Measurements from ENCODE around the gene C1QTNF7.
A peak's percentile ranks its signal among the peaks of the same experiment; 100 is the strongest.

C1QTNF7 gene, protein sequence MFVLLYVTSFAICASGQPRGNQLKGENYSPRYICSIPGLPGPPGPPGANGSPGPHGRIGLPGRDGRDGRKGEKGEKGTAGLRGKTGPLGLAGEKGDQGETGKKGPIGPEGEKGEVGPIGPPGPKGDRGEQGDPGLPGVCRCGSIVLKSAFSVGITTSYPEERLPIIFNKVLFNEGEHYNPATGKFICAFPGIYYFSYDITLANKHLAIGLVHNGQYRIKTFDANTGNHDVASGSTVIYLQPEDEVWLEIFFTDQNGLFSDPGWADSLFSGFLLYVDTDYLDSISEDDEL

GRCh38 chr4:15427701-15428100, at the start of gene C1QTNF7:
C1QTNF7 (plus strand) TSS chr4:15428033; CDS start chr4:15435744, 7,711 bp downstream.
- TF ChIP-seq POLR2A (IDR thresholded peaks at IDR 0.05; ENCODE audit: low read depth, low read length): no peak
- DNase-seq (ENCODE audit: insufficient read length, low spot score) (no peak), FAIRE-seq (no peak)

- FAIRE-seq (no peak), DNase-seq (ENCODE audit: insufficient read length, low spot score) (no peak)
- TF ChIP-seq POLR2A (IDR thresholded peaks at IDR 0.05; ENCODE audit: low read depth, low read length): no peak
Measured at GRCh38 chr4:15378062-15378461, 49.8 kb upstream of the C1QTNF7 start.

DNA sequence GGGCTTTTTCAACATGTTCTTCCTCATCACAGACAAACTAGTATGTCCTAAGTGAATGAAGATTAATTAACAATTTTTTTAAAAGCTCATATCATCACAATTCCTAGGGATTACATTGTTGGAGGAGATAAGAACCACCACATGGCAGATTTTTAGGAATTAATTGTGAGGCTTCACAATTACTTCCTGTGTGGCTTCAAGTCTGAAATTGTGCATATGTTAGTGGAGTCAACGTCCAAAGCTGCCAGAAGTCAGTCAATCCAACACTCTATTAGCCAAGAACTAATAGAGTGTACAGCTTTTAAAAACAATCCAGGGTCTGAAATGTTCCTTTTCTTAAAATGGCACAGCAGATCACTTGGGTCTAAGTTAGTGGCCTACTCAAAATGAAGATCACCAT, 49.3 kb upstream of the C1QTNF7 start:
- no peak for TF ChIP-seq POLR2A (IDR thresholded peaks at IDR 0.05; ENCODE audit: low read depth, low read length)
- no peak for FAIRE-seq
- no peak for DNase-seq (ENCODE audit: insufficient read length, low spot score)

DNA sequence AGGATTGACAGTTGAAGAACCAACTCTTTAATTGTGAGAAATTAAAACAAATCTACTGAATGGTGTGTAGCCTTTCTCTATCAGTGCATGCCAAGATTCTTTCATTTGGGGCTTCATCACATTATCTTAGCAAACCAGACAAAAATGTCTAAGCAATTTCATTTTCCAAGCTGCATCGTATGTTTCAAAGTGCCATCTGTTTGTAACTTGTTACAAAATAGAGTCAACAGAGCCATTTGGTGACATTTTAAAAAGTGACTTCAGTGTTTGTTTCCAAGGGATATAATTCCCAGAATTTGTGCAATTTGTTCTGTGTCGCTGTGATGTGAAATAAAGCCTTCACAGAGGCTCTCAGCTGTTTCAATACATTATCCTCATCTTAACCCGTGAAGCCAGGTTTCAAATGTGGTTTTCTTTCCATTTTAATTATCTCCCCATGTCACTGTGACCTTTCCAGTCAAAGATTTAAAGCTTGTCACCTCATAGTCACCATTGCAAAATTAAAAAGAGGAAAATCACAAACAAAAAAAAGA, 46.0 kb upstream of the C1QTNF7 start:
- no peak for DNase-seq (ENCODE audit: insufficient read length, low spot score)
- no peak for FAIRE-seq
- TF ChIP-seq POLR2A (IDR thresholded peaks at IDR 0.05; ENCODE audit: low read depth, low read length): no peak

- no peak for TF ChIP-seq POLR2A (IDR thresholded peaks at IDR 0.05; ENCODE audit: low read depth, low read length)
- FAIRE-seq: no peak
Measured at GRCh38 chr4:15382669-15383273, 45.1 kb upstream of the C1QTNF7 start.

DNA sequence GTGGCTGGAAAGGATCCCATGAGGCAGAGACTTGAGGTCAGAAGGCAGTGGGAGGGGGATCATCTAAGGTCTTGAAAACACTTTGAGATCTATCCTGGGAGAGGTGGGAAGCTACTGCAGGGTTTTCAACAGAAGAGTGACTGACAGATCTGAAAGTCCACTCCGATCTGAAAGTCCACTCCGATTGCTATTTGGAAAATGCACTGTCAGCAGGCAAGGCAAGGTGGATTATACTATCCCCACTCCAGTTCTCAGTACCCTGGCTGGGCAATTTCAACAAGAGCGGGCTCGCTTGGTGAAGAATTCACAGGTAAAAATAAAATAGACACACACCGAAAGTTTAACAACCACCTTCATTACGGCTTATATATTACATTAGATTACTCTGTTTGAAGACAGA, 42.3 kb upstream of the C1QTNF7 start:
- FAIRE-seq (no peak), DNase-seq (ENCODE audit: insufficient read length, low spot score) (no peak)
- TF ChIP-seq POLR2A (IDR thresholded peaks at IDR 0.05; ENCODE audit: low read depth, low read length): no peak

More at GRCh38 chr4:15382669-15383273, 45.1 kb upstream of the C1QTNF7 start:
- no peak for DNase-seq (ENCODE audit: insufficient read length, low spot score)

GRCh38 chr4:15385928-15386327, 41.9 kb upstream of the C1QTNF7 start:
- no peak for FAIRE-seq
- TF ChIP-seq POLR2A (IDR thresholded peaks at IDR 0.05; ENCODE audit: low read depth, low read length): no peak

GRCh38 chr4:15390494-15390893, 37.3 kb upstream of the C1QTNF7 start:
- no peak for TF ChIP-seq POLR2A (IDR thresholded peaks at IDR 0.05; ENCODE audit: low read depth, low read length)
- FAIRE-seq: no peak
- DNase-seq (ENCODE audit: insufficient read length, low spot score): no peak

More at GRCh38 chr4:15385928-15386327, 41.9 kb upstream of the C1QTNF7 start:
- DNase-seq (ENCODE audit: insufficient read length, low spot score): no peak

DNA sequence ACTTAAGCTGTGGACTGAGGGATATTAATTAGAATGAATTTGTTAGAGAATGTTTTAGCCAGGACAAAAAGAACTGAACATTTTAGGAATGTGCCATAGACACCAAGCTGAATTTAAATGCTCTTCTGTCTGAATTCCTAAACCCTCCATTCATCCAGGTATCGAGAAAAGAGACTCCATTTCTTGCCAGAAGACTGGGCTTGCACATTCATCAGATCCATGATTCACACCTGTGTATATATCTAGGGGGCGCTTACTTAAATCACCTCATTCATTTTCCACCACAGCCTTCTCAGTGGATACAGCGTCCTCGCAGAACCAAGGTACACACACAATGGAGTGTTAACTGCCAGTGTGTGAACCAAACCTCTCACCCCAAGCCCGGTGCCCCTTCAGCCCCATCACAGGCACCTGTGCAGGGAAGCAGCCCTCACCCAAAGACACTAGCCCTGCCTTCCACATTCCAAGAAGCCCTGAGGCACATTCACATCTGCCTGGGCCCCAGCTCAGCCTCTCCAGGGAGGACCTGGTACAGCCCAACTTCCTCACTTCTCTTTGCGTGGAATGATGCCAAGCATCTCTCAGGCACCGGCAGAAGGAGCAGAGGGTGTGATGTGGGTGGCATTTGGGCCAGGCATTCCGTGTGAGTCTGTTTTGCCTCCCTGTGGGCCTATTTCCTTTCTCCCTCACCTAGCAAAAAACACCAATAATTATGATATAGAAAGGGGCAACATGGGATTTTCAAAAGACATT, 35.6 kb upstream of the C1QTNF7 start:
- TF ChIP-seq POLR2A (IDR thresholded peaks at IDR 0.05; ENCODE audit: low read depth, low read length): no peak
- DNase-seq (ENCODE audit: insufficient read length, low spot score): no peak
- no peak for FAIRE-seq

DNA sequence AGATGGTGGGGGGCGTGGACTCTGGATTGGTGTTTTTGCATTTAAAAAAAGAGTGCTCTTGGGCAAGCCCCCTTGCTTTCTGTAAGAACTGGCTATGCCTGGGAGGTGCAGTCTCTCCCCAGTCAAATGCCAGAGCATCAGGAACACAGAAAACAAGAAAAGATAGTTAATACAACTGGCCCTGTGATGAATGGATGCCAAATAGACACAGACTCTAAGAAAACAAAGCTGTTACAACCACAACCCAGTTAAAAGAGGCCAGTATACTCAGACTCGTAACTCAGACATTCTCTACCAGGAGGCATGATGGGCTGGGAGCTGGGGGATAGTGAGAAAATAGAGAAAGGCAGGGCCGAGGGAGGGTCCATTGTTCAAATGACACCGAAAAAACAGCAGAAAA, 32.5 kb upstream of the C1QTNF7 start:
- no peak for TF ChIP-seq POLR2A (IDR thresholded peaks at IDR 0.05; ENCODE audit: low read depth, low read length)
- DNase-seq (ENCODE audit: insufficient read length, low spot score): no peak
- FAIRE-seq: no peak

DNA sequence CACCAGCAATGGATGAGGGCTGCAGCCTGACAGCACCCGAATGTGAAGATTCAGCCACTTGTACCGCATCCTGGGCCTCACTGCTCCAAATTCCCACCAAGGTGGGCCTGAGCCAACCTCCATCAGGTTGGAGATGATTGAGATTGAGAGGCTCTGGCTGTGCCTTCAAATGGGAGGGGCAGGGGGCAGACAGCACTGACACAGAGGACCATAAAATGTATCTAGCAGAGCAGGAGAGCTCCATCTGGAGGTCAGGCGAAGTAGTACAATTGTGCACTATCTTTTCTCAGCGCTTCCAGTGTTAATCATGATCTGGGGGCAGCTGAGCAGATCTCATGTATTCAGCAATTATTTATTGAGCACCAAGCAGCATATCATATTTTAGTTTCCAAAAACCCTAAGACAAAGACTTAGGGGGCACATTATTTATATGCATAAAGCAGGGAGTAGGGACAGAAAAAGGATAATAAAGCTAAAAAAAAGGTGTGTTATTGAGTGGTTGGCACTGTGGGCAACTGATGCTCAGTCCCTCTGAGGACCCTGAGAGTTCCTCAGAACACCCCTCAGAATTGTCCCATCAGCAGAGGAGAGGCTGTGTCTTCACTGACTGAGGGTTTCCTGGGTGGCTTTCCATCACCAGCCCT, 31.6 kb upstream of the C1QTNF7 start:
- no peak for FAIRE-seq
- peak; percentile 19 for DNase-seq (ENCODE audit: insufficient read length, low spot score)
- TF ChIP-seq POLR2A (IDR thresholded peaks at IDR 0.05; ENCODE audit: low read depth, low read length): no peak

DNA sequence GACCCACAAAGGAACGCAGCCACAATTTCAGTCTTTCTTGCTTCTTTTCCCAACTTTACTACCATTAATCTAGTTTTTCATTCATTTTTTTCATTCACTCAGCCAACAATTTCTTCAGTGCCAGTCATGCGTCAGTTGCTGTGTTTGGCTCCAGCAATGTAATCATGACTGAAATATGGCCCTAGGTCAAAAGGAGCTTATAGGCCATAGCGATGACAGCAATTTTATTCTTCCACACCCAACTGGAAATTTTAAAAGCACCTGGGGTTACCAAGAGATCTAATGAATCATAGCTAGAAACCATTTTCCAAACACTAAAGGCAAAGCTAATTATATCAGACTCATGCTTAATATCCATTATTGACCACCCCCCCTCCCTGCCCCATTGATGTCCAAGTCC, 29.8 kb upstream of the C1QTNF7 start:
- no peak for TF ChIP-seq POLR2A (IDR thresholded peaks at IDR 0.05; ENCODE audit: low read depth, low read length)
- DNase-seq (ENCODE audit: insufficient read length, low spot score): no peak
- no peak for FAIRE-seq

- TF ChIP-seq POLR2A (IDR thresholded peaks at IDR 0.05; ENCODE audit: low read depth, low read length): no peak
- no peak for FAIRE-seq
- no peak for DNase-seq (ENCODE audit: insufficient read length, low spot score)
Measured at GRCh38 chr4:15398732-15399131, 29.1 kb upstream of the C1QTNF7 start.

GRCh38 chr4:15400226-15400625, 27.6 kb upstream of the C1QTNF7 start:
- TF ChIP-seq POLR2A (IDR thresholded peaks at IDR 0.05; ENCODE audit: low read depth, low read length): no peak
- DNase-seq (ENCODE audit: insufficient read length, low spot score) (no peak), FAIRE-seq (no peak)
